ENCODE results near the gene KIAA1614.

The KIAA1614 gene

GRCh38 chr1:180940445-180940844 lies 27.7 kb downstream of the KIAA1614 start:
- no peak for DNase-seq (ENCODE audit: low read depth)
- no peak overlapping the region for H3K4me3 ChIP-seq (ENCODE audit: low read depth, low read length)
- TF ChIP-seq CTCF (IDR thresholded peaks at IDR 0.05; ENCODE audit: insufficient read depth, low read depth, low read length, missing control alignments), result no peak

- DNase-seq (ENCODE audit: low read depth), result no peak
- no peak overlapping the region for H3K4me3 ChIP-seq (ENCODE audit: low read depth, low read length)
- TF ChIP-seq CTCF (IDR thresholded peaks at IDR 0.05; ENCODE audit: insufficient read depth, low read depth, low read length, missing control alignments), result no peak
These were observed 29.0 kb downstream of the KIAA1614 start for GRCh38 chr1:180941518-180942275.

- no peak for DNase-seq (ENCODE audit: low read depth)
- no peak overlapping the region for H3K4me3 ChIP-seq (ENCODE audit: low read depth, low read length)
- TF ChIP-seq CTCF (IDR thresholded peaks at IDR 0.05; ENCODE audit: insufficient read depth, low read depth, low read length, missing control alignments), result no peak
These were observed 32.5 kb downstream of the KIAA1614 start for GRCh38 chr1:180945151-180945550.

GRCh38 chr1:180945551-180945950 lies 32.9 kb downstream of the KIAA1614 start:
- no peak for DNase-seq (ENCODE audit: low read depth)
- no peak overlapping the region for H3K4me3 ChIP-seq (ENCODE audit: low read depth, low read length)
- no peak for TF ChIP-seq CTCF (IDR thresholded peaks at IDR 0.05; ENCODE audit: insufficient read depth, low read depth, low read length, missing control alignments)

GRCh38 chr1:180946056-180946455 lies 33.4 kb downstream of the KIAA1614 start:
- TF ChIP-seq CTCF (IDR thresholded peaks at IDR 0.05; ENCODE audit: insufficient read depth, low read depth, low read length, missing control alignments), result no peak
- no peak overlapping the region for H3K4me3 ChIP-seq (ENCODE audit: low read depth, low read length)
- no peak for DNase-seq (ENCODE audit: low read depth)

- DNase-seq (ENCODE audit: low read depth), result no peak
- H3K4me3 ChIP-seq (ENCODE audit: low read depth, low read length), result no peak overlapping the region
- TF ChIP-seq CTCF (IDR thresholded peaks at IDR 0.05; ENCODE audit: insufficient read depth, low read depth, low read length, missing control alignments), result no peak
These were observed 34.1 kb downstream of the KIAA1614 start for GRCh38 chr1:180946541-180947498.

All from GM12865 (cell line).